Sigmoid colon (tissue), 7 donors: ENCODE results near the gene FRYL. TPM values are rescaled to one million over a fixed set of nuclear protein-coding genes. Genes with fewer than 3 reads are reported as not detected.

Experiments used
- DNase-seq: peaks from one replicate; pipeline ENCODE4 v3.0.0-alpha.2; 2019
- H3K27ac ChIP-seq, 4 donors: fragments of 200-600 bp; sonication (generic); one replicate each; pipeline ENCODE4 v1.5.1; 2016 to 2019; ENCODE audit warnings: mild to moderate bottlenecking in 1 of 4
- H3K27me3 ChIP-seq, 3 donors: fragments of 200-600 bp; sonication (generic); one replicate each; pipeline ENCODE4 v1.5.1; 2019; ENCODE audit warnings: mild to moderate bottlenecking in 1 of 3
- H3K36me3 ChIP-seq, 4 donors: fragments of 200-600 bp; sonication (generic); one replicate each; pipeline ENCODE4 v1.5.1; 2016 to 2019
- H3K4me1 ChIP-seq, 4 donors: fragments of 200-600 bp; sonication (generic); one replicate each; pipeline ENCODE4 v1.5.1; 2017 to 2019
- H3K4me3 ChIP-seq, 4 donors: fragments of 200-600 bp; sonication (generic); one replicate each; pipeline ENCODE4 v1.5.1; 2017 to 2019; ENCODE audit warnings: mild to moderate bottlenecking in 2 of 4, moderate library complexity in 1 of 4
- H3K9me3 ChIP-seq, 4 donors: fragments of 200-600 bp in 3 of 4; sonication (generic) in 3 of 4; one replicate each; pipeline versions ENCODE4 v1.5.1 to v1.6.1; 2013 to 2019
- CTCF ChIP-seq, 4 experiments: fragments of 450-650 bp in 3 of 4; fragments of 200-600 bp in 1 of 4; IDR thresholded peaks; one replicate each; pipeline ENCODE4 v1.5.1; 2016 to 2019; ENCODE audit warnings: antibody characterized with exemption in 4 of 4, mild to moderate bottlenecking in 3 of 4, moderate library complexity in 2 of 4
- EP300 ChIP-seq, 4 donors: sonication (generic); formaldehyde crosslinking; IDR thresholded peaks; one replicate each; pipeline ENCODE4 v1.6.1; 2017; ENCODE audit warnings: antibody characterized with exemption in 4 of 4
- POLR2A ChIP-seq, 2 donors: fragments of 450-650 bp; IDR thresholded peaks; one replicate each; pipeline ENCODE4 v1.6.1; 2016; ENCODE audit warnings: antibody characterized with exemption in 2 of 2, mild to moderate bottlenecking in 2 of 2, moderate library complexity in 2 of 2
- POLR2AphosphoS5 ChIP-seq, 4 donors: sonication (generic); formaldehyde crosslinking; IDR thresholded peaks; one replicate each; pipeline ENCODE4 v1.6.1; 2017; ENCODE audit warnings: antibody characterized with exemption in 4 of 4
- WGBS, 2 donors: extraction: QIAGEN DNeasy Blood & Tissue Kit; methylation state at CpG; one replicate each; pipeline ENCODE4 v1.1.7; 2013; 5-methylcytosine and 5-hydroxymethylcytosine counted together
- intact Hi-C: fragments of 100-400 bp; cut with DNase I; formaldehyde crosslinking; loops from one replicate; pipeline ENCODE4 v1.15.1; 2023
- polyA plus RNA-seq, 3 donors: library from polyadenylated mRNA; stranded (reverse); fragments of 200-250 nt; gene quantifications; one replicate each; pipeline ENCODE4 v1.2.3, GENCODE V29; 2013
- total RNA-seq, 4 donors: library from RNA; depleted of rRNA; stranded (reverse); fragments of >200 nt; gene quantifications; one replicate each; pipeline ENCODE4 v1.1.0, GENCODE V29; 2016
- donor health status: healthy with polysubstance abuse.
- donor health status: Bipolar disorder and iron deficiency.
- donor health status: healthy.

FRYL gene
- total and polyA plus RNA-seq, 7 donors, result 41.4 to 72.4 (median 55.0) TPM

GRCh38 chr4:48623182-48623780 lies 156.8 kb downstream of the FRYL start:
- Histone ChIP-seq H3K27ac (no peak overlapping the region), H3K4me1 (peaks cover 0 to 4% (median 0%) of the 10 kb centered on the region in 4 donors), H3K36me3 (peaks cover 0 to 17% (median 0%) of the 10 kb centered on the region in 4 donors), H3K4me3 (no peak overlapping the region), H3K27me3 (no peaks in the 10 kb centered on the region), H3K9me3 (no peaks in the 10 kb centered on the region)
- intact Hi-C loops, result no loop called here
- WGBS, 2 donors, result 31 to 77% methylated on average over 5 of the region's 5 CpGs
- TF ChIP-seq CTCF (IDR thresholded peaks at IDR 0.05) (no peak), POLR2A (IDR thresholded peaks at IDR 0.05) (no peak), POLR2AphosphoS5 (IDR thresholded peaks at IDR 0.05) (no peak), EP300 (IDR thresholded peaks at IDR 0.05) (no peak)
- no peak for DNase-seq

GRCh38 chr4:48620831-48621230 lies 159.2 kb downstream of the FRYL start:
- 29 to 68% methylated on average over 2 of the region's 2 CpGs for WGBS, 2 donors
- H3K9me3 ChIP-seq, result no peaks in the 10 kb centered on the region
- no peaks in the 10 kb centered on the region for H3K27me3 ChIP-seq
- no peak overlapping the region for H3K4me3 ChIP-seq
- H3K27ac ChIP-seq, result no peak overlapping the region
- no peak for TF ChIP-seq POLR2AphosphoS5 (IDR thresholded peaks at IDR 0.05)
- TF ChIP-seq POLR2A (IDR thresholded peaks at IDR 0.05), result no peak
- no peak for TF ChIP-seq CTCF (IDR thresholded peaks at IDR 0.05)
- TF ChIP-seq EP300 (IDR thresholded peaks at IDR 0.05), result no peak
- peaks cover 0 to 9% (median 0%) of the 10 kb centered on the region in 4 donors for H3K4me1 ChIP-seq
- no peak for DNase-seq
- H3K36me3 ChIP-seq, result peaks cover 0 to 22% (median 0%) of the 10 kb centered on the region in 4 donors
- intact Hi-C loops, result no loop called here

- Histone ChIP-seq H3K27me3 (no peaks in the 10 kb centered on the region), H3K4me1 (peaks cover 0 to 9% (median 0%) of the 10 kb centered on the region in 4 donors), H3K36me3 (peaks cover 0 to 22% (median 0%) of the 10 kb centered on the region in 4 donors), H3K9me3 (no peaks in the 10 kb centered on the region), H3K27ac (no peak overlapping the region), H3K4me3 (no peak overlapping the region)
- no peak for DNase-seq
- WGBS, 2 donors, result 20 to 61% methylated on average over 1 of the region's 1 CpG
- TF ChIP-seq CTCF (IDR thresholded peaks at IDR 0.05) (no peak), EP300 (IDR thresholded peaks at IDR 0.05) (no peak), POLR2AphosphoS5 (IDR thresholded peaks at IDR 0.05) (no peak), POLR2A (IDR thresholded peaks at IDR 0.05) (no peak)
- intact Hi-C loops, result no loop called here
Observed at GRCh38 chr4:48620093-48620492, 160.0 kb downstream of the FRYL start.

GRCh38 chr4:48604527-48604926 lies 175.6 kb downstream of the FRYL start:
- intact Hi-C loops, result no loop called here
- H3K27me3 ChIP-seq, result no peaks in the 10 kb centered on the region
- no peak overlapping the region for H3K4me3 ChIP-seq
- no peaks in the 10 kb centered on the region for H3K9me3 ChIP-seq
- H3K4me1 ChIP-seq, result no peaks in the 10 kb centered on the region
- no peak overlapping the region for H3K27ac ChIP-seq
- H3K36me3 ChIP-seq, result peaks cover 0 to 9% (median 4%) of the 10 kb centered on the region in 4 donors
- DNase-seq, result no peak
- no peak for TF ChIP-seq POLR2AphosphoS5 (IDR thresholded peaks at IDR 0.05)
- no peak for TF ChIP-seq CTCF (IDR thresholded peaks at IDR 0.05)
- no peak for TF ChIP-seq POLR2A (IDR thresholded peaks at IDR 0.05)
- TF ChIP-seq EP300 (IDR thresholded peaks at IDR 0.05), result no peak
- WGBS, 2 donors, result 21 to 76% methylated on average over 4 of the region's 4 CpGs

GRCh38 chr4:48604041-48604440 lies 176.0 kb downstream of the FRYL start:
- 17 to 73% methylated on average over 1 of the region's 1 CpG for WGBS, 2 donors
- DNase-seq, result no peak
- TF ChIP-seq POLR2A (IDR thresholded peaks at IDR 0.05), result no peak
- no peak for TF ChIP-seq CTCF (IDR thresholded peaks at IDR 0.05)
- no peak for TF ChIP-seq EP300 (IDR thresholded peaks at IDR 0.05)
- TF ChIP-seq POLR2AphosphoS5 (IDR thresholded peaks at IDR 0.05), result no peak
- Histone ChIP-seq H3K27ac (no peak overlapping the region), H3K9me3 (no peaks in the 10 kb centered on the region), H3K36me3 (peaks cover 0 to 10% (median 5%) of the 10 kb centered on the region in 4 donors), H3K27me3 (no peaks in the 10 kb centered on the region), H3K4me3 (no peak overlapping the region), H3K4me1 (no peaks in the 10 kb centered on the region)
- intact Hi-C loops, result no loop called here
